GM19023 (cell line): ENCODE measurements around the gene CAMK2A.

Experiments
- ATAC-seq: cut with Tn5 transposase; IDR thresholded peaks from one replicate; pipeline ENCODE4 v1.9.1; 2021; ENCODE audit warnings: mild to moderate bottlenecking, moderate library complexity; ENCODE audit not compliant: unreplicated experiment

CAMK2A gene

GRCh38 chr5:150283904-150284303 is 5.7 kb downstream of the CAMK2A start:
- no peak for ATAC-seq

GRCh38 chr5:150281987-150282386 is 7.6 kb downstream of the CAMK2A start:
- no peak for ATAC-seq

- no peak for ATAC-seq
Measured at GRCh38 chr5:150279330-150280020, 10.1 kb downstream of the CAMK2A start.

- ATAC-seq: no peak
Measured at GRCh38 chr5:150278916-150279315, 10.7 kb downstream of the CAMK2A start.

- no peak for ATAC-seq
Measured at GRCh38 chr5:150278046-150278730, 11.4 kb downstream of the CAMK2A start.

DNA sequence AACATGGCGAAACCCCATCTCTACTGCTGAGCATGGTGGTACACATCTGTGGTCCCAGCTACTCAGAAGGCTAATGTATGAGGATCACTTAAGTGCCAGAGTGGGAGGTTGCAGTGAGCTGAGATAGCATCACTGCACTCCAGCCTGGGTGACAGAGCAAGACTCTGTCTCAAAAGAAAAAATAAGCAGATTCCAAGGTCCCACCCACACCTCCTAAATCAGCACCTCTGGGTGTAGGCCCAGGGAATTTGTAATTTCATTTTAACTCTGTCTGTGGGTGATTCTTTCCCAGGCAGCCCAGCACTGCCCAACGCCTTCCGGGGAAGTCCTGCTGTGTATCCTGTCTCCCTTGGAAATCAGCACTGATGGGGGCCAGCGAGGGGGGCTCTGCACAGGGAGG is 12.5 kb downstream of the CAMK2A start:
- no peak for ATAC-seq

DNA sequence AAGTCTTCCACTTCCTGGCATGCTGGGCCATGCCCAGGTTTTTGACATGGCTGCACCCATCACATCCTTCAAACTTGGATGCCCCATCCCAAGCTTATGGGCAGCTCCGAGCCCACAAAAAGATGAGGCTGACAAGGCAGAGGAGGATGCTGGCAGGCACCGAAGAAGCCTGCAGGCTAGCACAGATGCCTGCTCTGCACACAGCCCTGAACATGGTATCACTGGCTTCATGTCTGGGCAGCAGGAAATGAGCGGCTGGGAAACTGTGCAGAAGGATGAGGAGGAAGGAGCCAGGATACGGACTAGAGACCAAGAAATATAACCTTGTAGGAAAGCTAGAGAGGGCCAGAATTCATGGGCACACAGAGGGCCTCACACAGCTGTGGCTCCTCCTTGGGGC is 14.8 kb downstream of the CAMK2A start:
- ATAC-seq: no peak

GRCh38 chr5:150272531-150272930 is 17.0 kb downstream of the CAMK2A start:
- no peak for ATAC-seq

DNA sequence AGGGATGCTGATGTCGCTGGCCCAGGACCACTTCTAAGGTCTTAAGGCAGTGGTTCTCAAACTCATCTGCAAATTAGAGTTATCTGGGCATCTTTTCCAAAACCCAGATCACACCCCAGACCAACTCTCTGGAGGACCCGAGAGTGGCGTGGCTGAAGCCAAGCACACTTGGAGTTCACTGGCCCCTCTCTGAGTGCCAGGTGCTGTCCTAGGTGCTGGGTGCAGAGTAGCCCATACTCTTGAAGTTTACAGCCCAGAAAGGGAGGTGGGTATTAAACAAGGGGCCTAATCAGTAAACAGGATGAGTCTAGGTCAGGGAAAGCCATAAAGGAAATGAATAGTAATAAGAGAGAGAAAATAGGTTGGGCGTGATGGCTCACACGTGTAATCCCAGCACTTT is 17.6 kb downstream of the CAMK2A start:
- ATAC-seq: no peak

DNA sequence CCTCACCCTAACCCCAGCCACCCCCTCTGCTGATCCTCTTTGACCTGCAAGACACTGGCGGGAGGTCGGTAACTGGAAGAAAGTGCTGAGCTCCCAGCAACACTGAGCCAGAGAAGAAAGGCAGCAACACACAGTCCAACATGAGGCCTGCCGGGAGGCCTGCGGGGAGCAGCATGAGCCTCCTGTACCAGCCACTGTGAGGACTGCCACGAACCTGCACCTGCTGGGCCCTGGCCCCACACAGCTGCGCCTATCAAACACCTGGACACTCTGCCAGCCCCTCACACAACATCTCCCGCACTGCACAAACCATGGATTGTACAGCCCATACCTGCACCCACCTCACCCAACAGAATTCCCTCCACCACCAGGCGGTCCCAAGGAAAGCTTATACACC is 18.3 kb downstream of the CAMK2A start:
- no peak for ATAC-seq

DNA sequence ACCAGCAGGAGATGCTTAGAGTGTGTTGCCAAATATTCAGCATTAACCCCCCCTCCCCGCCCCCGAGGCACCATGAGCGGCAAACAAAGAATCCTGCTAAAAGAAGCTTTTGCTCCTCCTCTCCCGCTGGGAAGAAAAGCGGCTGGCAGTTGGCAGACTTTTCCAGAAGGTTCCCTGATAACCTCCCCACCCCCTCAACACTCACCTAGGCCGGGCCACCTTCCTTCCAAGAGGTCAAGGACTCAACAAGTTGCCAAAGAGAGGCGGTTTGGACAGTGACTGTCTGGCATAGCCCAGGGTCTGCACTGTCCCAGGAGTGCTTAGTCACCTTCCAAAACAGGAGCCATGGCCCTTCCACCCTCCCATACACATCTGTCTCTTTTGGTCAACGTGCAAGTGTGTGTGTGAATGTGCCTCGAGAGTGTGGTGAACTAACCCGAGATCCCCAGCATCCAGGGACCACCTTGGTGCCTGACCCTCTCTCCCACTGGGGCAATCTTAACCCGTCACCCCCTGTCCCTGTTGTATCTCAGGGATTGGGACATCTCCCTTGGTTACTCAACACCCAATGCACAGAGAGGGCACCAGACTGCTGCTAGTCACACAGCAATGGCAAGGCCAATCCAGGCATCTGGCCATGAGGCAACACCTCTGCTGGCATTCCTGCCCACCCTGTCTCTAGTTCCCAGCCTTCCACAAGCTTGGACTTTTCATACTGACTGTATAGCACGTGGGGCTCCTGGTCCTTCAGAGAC is 18.9 kb downstream of the CAMK2A start:
- no peak for ATAC-seq

DNA sequence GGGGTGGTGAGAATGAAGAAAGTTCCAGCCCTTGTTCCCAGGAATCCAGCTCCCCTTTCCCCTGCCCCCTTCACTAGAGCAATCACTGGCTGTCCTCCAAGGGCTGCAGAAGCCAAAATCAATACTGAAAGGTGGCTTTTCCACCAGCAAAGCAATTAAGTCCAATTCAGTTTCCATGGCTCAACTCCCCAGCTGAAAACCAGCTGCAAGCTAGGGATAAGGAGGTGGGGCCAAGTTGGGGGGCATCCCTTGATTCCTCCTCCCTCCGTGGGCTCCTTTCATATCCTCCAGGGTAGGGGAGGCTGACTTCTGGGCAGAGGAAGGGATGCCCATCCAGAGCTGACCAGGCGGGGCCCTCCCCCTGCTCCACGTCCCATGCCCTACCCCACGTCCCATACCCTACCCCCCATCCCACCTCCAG is 22.7 kb downstream of the CAMK2A start:
- ATAC-seq: no peak

- ATAC-seq: no peak
Measured at GRCh38 chr5:150265870-150266383, 23.6 kb downstream of the CAMK2A start.

- no peak for ATAC-seq
Measured at GRCh38 chr5:150264667-150265603, 24.6 kb downstream of the CAMK2A start.

DNA sequence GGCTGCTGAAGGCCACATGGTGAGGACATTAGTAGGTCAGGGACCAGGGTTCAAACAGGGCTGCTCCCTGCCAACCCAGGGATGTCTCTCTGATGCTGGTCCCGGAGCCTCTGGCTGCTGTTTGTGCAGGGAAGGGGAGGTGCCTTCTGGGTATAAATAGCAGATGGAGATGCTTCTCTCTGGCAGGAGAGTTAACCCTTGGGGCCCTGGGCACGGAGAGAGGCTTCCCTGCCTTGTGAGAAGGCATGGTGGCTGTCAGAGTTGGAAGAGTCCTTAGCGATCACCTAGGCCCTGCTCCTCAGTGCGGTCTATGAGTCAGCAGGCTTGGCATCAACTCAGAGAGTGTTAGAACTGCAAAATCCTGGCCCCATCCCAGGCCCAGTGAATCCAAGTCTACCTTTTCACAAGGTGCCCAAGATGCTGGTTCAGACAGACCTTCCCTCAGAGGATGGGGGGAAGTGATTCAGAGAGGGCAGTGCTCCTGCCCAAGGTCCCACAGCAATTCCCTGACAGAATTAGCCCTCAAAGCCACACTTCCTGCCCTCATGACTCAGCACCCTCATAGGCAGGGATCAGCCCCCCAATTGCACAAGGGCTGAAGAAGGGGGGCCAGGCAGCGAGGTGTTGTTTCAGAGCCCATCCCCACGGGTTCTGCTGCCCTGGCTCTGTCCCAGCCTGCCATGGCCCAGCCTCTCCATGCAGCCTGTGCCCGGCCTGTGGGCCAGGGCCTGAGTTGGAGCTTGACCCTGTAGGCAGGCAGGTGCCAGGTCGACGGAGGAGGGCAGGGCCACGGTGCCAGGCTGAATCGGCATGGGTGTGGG is 25.6 kb downstream of the CAMK2A start:
- ATAC-seq: no peak

- ATAC-seq: no peak
Measured at GRCh38 chr5:150263375-150263775, 26.2 kb downstream of the CAMK2A start.

GRCh38 chr5:150262502-150262901 is 27.1 kb downstream of the CAMK2A start:
- no peak for ATAC-seq

GRCh38 chr5:150261231-150261630 is 28.3 kb downstream of the CAMK2A start:
- ATAC-seq: no peak

DNA sequence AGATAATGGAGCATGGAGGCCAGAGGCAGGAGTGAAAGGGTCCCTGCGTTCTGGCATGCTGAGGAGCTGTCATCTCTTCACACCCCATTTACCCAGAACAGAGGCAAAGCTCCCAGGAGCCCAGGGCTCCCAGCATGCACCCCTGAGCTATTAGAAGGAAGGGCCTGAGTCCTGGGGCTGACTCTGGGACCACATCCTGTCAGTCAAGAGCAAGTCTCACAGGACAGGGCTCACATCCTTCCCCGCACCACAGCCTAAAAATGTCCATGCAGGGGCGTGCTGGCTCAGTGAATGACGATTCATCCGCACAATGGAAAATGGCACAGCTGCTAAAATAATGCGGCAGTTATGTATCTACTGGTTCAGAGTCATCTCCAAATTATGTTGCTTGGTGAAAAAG is 31.4 kb downstream of the CAMK2A start:
- no peak for ATAC-seq

- no peak for ATAC-seq
Measured at GRCh38 chr5:150257424-150257823, 32.1 kb downstream of the CAMK2A start.
